OCI-LY7 (cell line): ENCODE data around the gene PRKCA.

ENCODE experiments used
- EZH2phosphoT487 ChIP-seq: fragments of 200-600 bp; sonication (generic); IDR thresholded peaks from 2 replicates; pipeline ENCODE4 v1.6.1; 2018; ENCODE audit warnings: low read depth, borderline replicate concordance, mild to moderate bottlenecking, mixed run types, antibody characterized with exemption, low read length, moderate library complexity, mixed read lengths
- TF ChIP-seq, protein P1 (sequence below): fragments of 200-600 bp; sonication (generic); conservative IDR thresholded peaks from 2 replicates; pipeline ENCODE4 v1.5.1; 2014; ENCODE audit warnings: mild to moderate bottlenecking, antibody characterized with exemption, low read length, moderate library complexity, mixed read lengths

DNA sequence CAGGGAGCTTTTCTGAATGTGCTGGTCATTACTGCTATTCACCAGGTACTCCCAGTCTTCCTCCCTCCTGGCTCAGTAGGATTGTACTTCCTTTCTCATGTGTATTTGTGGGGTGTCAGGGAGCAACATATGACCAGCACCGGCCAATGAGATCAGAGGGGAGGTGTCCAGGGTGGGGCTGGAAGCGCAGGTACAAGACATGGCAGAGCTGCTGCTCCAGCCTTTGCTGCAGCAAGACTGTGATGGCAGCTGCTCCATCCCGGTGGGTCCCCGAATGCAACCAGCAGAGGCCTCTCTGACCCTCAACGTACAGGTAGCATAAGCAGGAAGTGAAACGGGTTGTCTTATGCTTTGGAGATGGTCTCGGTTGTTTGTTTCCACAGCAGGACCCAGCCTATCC, 478.7 kb downstream of the PRKCA start:
- TF ChIP-seq, protein P1, sequence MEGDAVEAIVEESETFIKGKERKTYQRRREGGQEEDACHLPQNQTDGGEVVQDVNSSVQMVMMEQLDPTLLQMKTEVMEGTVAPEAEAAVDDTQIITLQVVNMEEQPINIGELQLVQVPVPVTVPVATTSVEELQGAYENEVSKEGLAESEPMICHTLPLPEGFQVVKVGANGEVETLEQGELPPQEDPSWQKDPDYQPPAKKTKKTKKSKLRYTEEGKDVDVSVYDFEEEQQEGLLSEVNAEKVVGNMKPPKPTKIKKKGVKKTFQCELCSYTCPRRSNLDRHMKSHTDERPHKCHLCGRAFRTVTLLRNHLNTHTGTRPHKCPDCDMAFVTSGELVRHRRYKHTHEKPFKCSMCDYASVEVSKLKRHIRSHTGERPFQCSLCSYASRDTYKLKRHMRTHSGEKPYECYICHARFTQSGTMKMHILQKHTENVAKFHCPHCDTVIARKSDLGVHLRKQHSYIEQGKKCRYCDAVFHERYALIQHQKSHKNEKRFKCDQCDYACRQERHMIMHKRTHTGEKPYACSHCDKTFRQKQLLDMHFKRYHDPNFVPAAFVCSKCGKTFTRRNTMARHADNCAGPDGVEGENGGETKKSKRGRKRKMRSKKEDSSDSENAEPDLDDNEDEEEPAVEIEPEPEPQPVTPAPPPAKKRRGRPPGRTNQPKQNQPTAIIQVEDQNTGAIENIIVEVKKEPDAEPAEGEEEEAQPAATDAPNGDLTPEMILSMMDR: no peak
- no peak for TF ChIP-seq EZH2phosphoT487
